ENCODE results near the gene ABCC6.
"Not testable (repeated sequence)": the region's sequence is repeated elsewhere in the genome, so short reads cannot be mapped to it uniquely, and the experiment has no call there.

DNA sequence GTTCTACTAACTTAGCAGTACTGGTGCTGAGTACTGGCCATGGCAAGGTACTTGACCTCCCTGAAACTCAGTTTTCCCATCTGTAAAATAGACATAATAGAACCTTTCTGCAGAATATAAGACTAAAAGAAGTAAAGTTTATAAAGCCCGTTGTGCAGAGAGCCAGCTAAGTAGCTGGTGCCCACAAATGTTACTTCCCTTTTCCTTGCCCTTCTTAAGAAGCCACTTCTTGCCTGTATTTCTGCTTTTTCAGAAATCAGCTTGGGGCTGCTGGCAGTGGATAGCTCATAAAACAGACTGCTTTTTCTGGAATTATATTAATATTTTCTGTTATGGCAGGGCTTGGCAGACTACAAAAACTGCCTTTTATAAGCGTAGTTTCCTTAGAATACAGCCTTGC is 40.7 kb upstream of the ABCC6 start:
- TF ChIP-seq, protein P1, sequence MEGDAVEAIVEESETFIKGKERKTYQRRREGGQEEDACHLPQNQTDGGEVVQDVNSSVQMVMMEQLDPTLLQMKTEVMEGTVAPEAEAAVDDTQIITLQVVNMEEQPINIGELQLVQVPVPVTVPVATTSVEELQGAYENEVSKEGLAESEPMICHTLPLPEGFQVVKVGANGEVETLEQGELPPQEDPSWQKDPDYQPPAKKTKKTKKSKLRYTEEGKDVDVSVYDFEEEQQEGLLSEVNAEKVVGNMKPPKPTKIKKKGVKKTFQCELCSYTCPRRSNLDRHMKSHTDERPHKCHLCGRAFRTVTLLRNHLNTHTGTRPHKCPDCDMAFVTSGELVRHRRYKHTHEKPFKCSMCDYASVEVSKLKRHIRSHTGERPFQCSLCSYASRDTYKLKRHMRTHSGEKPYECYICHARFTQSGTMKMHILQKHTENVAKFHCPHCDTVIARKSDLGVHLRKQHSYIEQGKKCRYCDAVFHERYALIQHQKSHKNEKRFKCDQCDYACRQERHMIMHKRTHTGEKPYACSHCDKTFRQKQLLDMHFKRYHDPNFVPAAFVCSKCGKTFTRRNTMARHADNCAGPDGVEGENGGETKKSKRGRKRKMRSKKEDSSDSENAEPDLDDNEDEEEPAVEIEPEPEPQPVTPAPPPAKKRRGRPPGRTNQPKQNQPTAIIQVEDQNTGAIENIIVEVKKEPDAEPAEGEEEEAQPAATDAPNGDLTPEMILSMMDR (IDR thresholded peaks at IDR 0.05; ENCODE audit: insufficient read depth, low read length) = not testable (repeated sequence)
- TF ChIP-seq, protein P2, sequence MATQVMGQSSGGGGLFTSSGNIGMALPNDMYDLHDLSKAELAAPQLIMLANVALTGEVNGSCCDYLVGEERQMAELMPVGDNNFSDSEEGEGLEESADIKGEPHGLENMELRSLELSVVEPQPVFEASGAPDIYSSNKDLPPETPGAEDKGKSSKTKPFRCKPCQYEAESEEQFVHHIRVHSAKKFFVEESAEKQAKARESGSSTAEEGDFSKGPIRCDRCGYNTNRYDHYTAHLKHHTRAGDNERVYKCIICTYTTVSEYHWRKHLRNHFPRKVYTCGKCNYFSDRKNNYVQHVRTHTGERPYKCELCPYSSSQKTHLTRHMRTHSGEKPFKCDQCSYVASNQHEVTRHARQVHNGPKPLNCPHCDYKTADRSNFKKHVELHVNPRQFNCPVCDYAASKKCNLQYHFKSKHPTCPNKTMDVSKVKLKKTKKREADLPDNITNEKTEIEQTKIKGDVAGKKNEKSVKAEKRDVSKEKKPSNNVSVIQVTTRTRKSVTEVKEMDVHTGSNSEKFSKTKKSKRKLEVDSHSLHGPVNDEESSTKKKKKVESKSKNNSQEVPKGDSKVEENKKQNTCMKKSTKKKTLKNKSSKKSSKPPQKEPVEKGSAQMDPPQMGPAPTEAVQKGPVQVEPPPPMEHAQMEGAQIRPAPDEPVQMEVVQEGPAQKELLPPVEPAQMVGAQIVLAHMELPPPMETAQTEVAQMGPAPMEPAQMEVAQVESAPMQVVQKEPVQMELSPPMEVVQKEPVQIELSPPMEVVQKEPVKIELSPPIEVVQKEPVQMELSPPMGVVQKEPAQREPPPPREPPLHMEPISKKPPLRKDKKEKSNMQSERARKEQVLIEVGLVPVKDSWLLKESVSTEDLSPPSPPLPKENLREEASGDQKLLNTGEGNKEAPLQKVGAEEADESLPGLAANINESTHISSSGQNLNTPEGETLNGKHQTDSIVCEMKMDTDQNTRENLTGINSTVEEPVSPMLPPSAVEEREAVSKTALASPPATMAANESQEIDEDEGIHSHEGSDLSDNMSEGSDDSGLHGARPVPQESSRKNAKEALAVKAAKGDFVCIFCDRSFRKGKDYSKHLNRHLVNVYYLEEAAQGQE (IDR thresholded peaks at IDR 0.05; ENCODE audit: insufficient replicate concordance, low read depth) = not testable (repeated sequence)
